ENCODE results near the gene LDAH.

Gene LDAH

DNA sequence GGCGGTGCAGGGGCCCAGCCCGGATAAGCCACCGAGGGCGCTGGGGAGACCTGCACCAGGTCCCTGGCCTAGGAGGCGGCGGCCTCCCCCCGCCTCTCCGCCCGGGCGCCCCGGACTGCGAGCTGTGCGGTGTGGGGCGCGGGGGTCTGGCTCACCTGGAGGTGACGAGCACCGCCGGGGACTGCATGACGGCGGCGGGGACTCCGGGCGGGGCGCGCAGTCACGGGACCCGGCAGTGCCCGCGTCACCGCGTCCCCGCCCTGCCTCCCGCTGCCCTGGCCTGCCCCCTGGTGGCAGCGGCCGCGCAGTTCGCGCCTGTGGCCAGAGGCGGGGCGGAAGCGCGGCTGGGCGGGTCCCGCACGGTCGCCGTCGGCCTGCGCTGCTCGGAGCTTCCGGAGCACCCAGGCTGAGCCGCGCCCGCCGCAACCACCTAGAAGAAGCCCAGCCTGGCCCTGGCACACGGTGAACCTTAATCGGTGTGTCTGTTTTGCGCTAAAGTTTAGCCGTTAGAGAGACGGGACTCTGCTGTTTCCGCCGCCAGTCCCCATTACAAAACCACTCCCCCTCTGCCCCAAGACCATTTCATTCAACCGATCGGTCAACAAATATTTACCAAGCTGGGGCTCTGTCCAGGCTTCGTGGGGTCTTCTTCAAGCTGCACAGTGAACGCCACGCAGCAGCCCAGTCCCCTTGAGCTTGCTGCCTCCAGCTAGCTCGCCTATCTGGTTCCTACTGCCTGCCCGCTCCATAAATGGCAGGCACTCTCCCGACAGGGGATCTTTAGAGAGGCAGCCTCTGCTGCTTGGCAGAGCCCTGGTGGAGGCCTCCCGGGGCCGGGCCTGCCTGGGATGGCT, 171.8 kb downstream of the LDAH start, which contains the start of gene HS1BP3:
Gene HS1BP3, minus strand, starts transcription at position 222 of the 854 bp plus-strand sequence. Its CDS starts 35 bp downstream, at position 187.
- no peak for FAIRE-seq

DNA sequence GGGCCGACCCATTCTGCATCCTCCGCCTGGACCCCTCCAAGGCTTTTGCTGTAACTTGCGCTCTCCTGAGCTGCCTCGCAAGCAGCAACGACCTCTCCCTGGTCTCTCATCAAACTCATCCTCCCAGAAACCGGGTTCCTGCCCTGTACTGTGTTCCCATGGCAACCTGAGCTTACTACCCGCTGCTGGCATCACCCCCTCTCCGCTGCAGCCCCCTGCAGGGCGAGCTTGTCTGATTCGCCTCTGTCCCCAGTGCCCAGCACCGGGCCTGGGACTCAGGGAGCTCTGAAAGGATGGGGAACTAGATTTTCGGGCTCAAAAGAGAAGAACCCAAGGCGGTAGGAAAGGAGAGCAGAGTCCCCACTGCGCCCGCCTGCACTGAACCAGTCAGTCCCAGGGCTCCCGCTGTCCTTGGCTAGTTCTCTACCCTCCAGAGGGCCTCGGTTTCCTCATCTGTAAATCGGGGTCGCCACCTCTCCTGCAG, 172.5 kb downstream of the LDAH start:
- no peak for FAIRE-seq

DNA sequence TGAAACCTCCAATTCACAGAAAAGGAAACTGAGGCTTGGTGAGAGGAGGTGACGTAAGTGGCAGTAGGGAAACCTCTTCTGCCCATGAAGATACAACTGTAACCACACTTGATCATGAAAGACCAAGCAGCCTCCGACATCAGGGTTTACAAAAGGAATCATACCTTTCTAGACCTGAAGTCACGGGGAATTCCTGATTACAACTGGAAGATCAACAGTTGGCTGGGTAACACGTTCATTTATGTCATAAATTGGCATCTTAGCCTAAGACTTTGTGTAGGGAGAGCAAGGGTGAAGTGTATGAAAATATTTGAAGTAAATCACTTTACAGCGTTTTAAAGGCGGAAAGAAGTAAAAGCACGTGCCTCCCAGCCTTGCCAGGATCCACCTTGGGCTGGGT, 172.9 kb downstream of the LDAH start:
- no peak for FAIRE-seq

DNA sequence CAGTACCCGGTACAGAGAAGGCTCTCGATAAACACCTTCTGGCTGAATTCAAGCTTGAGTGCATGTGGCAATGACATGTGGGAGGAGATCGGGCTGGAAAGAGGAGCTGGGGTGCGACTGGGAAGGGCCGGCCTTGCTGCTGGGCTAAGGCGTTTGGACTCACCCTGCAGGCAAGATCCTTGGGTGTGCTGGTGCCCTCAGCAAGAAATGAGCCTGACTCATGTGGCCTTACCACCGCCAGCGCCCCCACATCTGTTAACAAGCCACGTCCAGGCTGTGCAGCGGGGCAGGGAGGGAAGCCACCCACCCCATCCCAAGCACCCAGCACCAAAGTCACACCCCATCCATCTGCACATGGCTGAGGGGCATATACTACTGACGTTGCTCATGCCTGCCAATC, 173.3 kb downstream of the LDAH start:
- FAIRE-seq = no peak

DNA sequence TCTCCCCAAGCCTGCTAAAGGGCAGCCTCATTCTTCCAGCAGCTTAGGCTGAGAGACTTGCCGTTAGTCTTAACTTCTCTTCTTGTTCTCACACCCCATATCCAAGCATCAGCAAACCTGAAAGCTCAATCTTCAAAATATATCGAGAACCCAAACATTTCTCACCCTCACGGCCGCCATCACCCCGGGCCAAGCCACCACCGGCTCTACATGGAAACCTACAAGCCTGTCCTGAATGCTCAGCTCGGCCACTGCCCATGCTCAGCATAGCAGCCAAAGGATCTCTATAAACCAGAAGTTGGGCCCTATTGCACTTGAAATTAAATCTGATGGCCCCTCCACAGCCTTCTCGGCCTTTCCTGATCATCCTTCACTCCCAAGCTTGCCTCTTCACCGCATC, 174.1 kb downstream of the LDAH start:
- FAIRE-seq = no peak

DNA sequence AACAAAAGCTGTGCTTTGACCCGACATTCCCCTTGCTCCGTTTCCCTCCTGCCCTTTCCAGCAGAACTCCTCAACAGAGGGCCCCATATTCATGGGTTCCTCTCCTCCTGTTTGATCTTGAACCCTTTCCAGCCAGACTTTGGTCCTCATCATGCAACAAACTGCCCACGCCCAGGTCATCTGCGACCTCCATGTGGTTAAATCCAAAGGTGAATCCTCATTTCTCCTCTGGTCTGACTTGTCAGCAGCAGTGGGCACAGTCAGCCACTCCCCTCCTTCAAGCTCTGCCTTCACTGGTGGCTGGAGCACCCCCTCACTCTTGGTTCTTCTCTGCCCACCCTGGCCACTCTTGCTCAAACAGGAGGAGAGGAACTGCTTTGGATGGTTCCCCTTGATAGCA, 174.7 kb downstream of the LDAH start:
- FAIRE-seq = no peak

DNA sequence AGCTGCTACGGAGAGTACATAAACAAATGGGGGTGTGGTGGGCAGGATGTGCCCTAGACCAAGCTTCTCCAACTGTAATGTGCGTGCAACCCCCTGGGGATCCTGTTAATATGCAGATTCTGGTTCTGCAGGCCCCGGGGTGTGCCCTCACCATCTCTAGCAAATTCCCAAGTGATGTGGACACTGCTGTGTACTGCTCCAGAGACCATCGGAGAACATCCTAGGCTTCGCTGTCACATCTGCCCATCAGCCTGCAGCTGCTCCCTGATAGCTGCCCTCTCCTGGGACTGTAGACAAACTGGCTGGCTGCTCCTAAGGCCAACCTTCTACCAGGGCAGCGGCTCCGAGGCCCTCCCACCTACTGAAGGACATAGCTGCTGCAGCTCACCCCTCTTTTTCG, 175.2 kb downstream of the LDAH start:
- no peak for FAIRE-seq

DNA sequence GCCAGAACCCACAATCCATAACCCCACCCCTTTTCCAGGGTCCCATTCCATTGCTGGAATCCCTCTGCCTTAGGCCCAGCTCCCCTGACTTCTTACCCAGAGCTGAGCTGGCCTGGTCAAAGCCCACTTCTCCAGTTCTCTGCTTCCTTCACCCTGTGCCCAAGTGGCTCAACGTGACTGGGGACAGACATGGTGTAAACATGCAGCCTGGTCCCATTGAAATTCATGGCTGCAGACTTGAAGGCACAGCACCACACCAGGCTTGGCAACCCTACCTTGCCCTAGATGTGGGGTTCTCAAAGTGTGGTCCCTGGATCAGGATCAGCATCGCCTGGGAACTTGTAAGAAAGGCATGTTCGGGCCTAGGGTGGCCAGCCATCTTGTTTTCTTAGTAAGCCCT, 175.7 kb downstream of the LDAH start:
- FAIRE-seq = no peak

DNA sequence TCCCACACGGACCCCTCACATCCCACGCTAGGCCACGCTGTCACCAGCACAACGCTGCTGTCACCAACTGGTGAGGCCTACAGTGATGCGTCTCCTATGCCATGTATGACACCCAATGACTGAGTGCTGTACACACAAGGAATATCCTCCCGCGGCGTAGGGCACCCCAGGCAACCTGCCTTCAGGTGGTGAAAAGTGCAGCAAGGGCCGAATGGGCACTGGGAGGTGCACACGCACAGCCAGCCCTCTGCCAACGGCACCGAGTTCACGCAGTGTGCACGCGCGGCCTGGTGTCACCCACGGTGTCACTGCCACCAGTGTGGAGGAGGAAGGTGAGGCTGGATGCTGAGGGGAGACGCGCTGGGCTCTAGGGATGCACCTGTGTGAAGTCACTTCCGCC, 176.5 kb downstream of the LDAH start:
- FAIRE-seq = no peak

DNA sequence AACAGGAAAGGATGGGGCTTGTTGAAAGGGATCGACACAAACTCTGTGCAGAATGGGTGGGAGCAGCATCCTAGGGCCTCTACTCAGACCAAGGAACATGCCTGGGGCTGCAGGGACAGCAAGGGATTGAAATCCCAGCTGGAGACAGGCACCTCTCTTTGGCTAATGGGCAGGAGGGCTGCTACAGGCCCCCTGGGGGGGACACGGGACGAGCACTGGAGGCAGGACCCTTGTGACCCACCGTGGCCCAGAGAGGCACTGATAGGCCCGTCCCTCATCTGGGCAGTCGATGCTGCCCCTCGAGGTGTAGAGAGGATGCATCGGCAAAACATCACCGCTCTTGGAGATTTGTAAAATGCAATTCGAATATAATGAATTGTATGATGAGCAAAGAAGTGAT, 177.1 kb downstream of the LDAH start:
- FAIRE-seq = no peak

DNA sequence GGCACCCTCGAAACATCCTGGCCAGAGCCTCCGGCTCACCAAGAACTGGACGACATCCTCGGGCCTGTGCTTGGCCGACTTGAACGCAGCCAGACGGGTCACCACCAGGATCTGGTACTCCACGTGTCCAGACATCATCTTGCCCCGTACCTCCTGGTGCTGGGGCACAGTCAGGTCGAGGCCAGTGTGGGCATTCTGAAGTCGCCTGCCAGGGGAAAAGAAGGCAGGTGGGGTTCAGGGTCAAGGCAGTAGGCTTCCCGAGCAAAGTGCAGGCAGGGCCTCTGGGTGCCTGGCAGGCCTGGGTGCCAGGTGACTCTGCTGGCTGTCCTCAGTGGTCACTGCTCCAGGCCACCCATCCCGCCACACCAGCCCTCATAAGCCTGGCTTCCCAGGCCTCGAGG, 177.6 kb downstream of the LDAH start:
- FAIRE-seq = no peak

DNA sequence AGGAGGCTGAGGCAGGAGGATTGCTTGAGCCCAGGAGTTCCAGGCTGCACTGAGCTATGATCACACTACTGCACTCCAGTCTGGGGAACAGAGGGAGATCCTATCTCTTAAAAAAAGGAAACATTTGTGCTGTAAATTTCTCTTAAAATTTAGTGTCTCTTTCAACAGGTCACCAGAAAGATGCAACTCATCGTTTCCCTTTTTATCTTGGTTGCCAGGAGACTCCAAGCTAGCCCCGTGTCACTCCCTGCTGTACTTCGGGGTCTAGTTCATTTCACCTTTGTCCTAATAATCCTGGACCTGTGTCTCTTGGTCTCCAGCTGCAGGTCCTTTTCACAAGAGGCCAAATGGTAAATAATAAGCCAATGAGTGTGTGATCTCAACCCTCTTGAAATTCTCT, 179.1 kb downstream of the LDAH start:
- FAIRE-seq = no peak

DNA sequence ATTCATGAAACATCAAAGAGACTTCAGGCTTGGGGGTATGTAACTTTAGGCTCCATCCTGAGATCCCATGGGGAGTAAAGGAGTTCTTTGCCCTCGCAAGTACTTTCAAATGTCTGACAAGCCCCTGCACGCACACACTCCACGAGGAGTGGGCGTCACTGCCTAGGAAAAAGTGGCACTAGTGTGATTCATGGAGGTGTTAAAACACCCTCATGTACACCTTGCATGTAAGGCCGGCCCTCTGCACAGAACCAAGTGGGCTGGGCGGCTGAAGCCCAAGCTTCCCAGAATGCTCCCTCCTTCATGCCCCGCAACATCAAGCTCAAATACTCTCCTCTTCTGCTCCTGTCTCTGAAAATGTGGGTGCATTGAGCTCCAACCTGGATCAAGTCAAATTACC, 179.8 kb downstream of the LDAH start:
- FAIRE-seq = no peak

DNA sequence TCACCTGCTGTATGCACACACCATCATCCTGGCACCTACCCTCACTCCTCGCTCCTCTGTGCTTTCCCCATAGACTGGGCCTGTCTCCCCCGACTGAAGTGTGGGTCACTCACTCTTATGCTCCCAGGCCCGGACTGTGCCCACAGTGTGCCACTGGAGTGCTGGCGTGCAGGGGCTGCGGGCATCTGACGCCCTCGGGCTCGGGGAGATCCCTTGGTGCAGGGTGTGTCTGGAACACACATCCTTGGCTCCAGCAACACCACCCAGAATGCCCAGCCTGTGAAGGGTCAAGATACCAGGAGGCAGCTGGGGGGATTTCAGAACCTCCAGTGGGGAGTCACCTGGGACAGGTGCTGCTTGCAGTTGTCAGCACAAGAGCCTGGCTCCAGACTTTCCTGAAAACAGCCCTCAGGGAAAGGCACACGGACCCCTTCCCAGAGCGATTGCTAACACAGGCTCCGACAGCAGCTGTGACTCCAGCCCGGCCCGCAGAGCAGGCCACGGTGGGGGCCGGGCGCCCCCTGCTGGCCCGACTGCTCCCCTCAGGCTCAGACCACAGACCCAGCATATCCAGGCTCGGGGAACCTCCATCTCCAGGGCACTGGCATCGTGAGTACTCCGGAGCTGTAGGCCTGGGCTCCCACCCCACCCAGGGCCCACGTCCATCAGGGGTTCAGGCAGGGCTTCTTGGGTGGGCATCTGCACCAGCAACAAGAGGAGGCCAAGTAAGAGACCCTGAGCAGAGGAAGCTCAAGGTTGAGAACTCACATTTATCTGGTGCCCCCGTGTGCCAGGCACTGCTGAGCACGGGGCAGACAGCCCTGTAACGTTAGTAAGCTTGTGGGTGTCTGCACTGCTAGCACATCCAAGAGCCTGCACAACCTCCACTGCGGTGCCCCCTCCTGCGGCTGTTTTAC, 180.6 kb downstream of the LDAH start:
- no peak for FAIRE-seq

DNA sequence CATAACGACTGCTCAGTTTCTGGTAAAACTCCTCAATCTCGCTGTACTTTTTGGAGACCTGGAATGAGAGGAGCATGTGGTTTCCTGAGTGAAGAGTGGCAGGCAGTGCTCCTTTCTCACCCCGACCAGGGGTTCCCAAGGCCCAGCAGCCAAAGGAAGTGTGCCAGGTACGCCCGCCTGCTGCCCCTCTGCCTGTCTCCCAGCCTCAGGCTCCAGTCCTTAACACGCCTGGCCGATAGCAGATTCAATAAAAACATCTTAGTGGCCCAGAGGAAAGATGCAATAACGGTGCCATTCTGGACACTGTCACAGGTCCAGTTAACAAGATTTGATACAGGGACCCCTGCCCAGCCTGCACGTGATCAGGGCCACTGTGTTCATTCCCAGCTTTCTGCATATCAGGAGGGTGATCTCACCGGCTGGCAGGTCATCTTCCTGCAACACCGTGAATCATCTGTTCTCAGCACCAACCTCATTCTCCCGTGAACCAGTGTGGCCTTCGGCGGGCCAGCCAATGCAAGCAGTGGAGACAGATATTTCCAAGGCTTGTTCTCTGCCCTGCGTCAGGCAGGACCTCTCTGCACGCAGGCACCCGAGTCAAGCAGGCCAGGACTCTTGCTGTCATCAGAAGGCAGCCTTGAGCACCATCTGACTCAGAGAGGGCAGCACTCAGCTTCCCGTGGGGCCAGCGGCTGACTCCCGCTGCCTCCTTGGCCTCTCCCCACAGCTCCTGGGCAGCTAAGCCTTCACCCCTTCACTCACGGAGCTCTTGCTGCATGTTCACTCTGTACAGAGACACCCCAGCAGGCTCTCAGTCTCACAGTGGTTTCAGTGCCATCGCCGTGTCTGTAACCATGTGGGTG, 181.5 kb downstream of the LDAH start:
- FAIRE-seq = no peak

DNA sequence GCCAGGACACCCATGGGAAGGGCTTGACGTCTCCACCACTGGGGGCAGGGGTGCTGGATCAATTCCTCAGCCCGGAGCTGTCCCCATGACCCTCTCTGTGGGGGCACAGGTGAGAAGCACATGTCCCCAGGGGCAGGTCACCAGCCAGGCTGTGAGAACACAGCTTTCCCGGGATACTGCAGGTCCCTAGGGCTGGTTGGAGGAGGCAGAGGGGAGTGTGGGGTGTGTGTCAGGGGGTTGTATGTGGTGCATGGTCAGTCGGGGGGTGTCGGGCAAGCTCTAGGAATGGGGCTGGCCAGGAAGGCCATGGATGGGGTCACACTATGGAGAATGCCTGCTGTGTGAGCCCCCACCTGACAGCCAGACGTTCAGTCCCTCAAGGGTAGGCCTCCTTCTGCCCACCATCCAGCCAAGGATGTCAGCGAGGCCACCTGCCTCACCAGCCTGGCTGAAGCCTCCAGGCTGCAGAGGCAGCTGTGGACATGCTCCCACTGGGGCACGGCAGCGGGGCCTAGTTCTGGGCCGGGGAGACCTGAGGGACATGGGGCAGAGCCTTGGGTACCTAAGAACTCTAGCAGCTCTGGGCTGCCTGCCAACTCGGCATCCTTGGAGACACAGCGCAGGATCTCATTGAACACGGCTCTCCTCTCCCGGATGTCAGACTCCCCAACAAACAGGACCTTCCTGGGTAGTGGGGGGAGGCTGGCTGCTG, 182.3 kb downstream of the LDAH start:
- FAIRE-seq = no peak

DNA sequence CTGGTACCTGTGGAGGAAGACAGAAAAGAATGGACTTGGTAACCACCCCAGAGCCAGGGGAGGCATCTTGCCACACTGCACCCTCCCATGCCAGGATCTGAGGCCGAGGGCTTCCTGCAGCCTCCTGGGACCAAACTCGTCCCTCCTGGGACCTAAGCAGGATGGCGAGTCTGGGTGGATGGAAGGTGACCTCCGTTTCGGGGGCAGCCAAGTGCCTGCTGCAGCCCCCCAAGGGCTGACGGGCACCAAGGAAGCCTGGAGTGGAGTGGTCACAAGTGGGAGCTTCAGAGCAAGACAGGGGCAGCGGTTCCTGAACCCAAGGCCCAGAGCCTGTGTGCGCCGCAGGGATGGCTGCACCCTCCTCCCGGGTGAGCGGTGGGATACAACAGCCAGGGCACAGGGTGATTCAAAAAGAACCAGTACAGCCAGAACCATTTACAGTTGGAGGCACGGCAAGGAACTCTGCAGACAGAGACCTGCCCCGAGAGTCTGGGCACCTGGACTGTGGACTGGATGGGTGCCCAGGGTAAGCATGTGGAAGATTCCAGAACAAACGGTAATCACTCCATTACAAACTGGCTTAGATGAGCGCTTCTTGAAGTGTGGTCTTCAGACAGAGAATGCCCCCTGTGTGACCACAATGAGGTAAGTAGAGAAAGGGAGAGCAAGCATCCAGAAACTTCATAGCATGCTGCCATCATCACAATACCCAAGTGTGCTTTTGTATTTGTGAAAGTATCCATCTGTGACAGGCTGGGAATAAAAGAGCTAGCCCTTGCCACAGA, 184.1 kb downstream of the LDAH start:
- FAIRE-seq = no peak

DNA sequence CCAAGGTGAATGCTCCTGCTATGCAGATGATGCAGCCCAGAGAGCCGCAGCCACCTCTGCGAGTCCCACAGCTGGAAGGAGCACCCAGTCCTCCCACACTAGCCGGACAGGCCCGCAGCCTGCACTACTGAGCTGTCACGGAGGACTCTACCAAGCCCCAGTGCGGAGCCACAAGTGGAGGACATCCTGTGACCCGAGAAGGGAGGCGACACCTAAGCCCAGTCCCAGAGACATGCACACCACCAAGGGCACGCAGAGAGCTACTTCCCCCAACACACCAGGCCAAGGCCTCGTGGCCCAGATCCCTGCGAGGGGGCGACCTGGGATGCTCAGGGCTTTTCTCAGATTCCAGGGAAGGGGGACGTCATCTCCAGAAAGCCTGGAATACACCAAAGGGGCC, 184.9 kb downstream of the LDAH start:
- no peak for FAIRE-seq

DNA sequence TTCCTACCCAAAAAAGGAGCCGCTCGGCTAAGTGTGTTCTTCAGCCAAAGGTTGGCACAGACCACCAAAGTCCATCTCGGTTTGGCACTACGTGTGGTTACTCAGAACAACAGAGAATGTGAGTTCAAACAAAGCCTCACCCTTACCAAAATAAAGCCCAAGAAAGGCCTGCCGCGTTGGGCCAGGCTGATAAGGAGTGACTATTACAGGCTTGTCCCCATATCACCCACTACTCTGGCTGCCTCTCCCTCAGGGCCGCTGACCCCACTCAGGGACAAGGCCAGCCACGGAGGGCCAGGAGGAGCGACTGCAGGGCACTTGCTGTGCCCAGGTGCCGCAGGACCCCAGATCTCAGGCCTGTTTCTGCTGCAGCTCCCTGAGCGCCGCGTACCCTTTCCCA, 185.8 kb downstream of the LDAH start:
- no peak for FAIRE-seq

DNA sequence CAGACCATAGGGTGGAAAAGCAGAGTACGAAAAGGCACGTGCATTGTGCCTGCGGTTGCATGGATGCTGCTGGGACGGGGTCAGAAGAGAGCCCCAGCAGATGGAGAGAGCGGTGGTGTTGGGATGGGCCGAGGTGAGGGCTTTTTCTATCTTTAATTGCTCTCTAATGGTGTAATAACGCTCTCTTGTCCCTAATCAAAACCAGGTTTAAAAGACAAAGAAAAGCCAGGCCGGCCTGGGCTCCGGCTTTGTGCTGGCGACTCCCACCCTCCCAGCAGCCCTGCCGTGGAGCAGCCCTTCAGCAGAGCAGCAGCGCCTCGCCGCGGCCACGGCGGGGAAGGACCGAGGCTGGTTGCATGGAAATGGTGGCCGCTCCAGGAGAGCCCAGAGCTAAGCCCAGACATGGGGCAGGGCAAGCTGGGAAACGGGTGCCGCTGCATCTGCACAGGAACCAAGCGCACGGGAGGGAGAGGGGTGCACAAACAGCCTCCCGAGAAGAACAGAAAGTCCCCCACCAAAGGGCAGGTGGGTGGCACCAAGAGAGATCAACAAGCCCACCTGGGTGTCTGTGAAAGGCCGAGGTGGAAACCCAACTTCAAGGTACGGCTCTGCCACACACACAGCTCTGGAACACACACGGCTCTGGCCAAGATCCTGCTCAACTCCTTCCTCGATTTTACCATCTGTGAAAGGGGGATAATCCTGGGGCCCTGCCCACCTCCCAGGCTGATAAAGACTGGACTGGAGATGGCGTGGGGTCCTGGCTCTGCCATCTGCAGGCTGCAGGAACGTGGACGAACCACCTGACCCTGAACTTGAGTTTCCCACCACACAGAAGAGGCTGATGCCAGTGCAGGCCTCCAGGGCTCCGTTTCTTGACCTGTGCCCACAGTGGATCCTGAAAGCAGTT, 187.0 kb downstream of the LDAH start:
- no peak for FAIRE-seq
